ENCODE data around the gene MAP2K6. TPM values are rescaled to one million over a fixed set of nuclear protein-coding genes. Genes with fewer than 3 reads are reported as not detected.
A peak's percentile ranks its signal among the peaks of the same experiment; 100 is the strongest.

MAP2K6 gene
- 10.3 TPM for total RNA-seq

DNA sequence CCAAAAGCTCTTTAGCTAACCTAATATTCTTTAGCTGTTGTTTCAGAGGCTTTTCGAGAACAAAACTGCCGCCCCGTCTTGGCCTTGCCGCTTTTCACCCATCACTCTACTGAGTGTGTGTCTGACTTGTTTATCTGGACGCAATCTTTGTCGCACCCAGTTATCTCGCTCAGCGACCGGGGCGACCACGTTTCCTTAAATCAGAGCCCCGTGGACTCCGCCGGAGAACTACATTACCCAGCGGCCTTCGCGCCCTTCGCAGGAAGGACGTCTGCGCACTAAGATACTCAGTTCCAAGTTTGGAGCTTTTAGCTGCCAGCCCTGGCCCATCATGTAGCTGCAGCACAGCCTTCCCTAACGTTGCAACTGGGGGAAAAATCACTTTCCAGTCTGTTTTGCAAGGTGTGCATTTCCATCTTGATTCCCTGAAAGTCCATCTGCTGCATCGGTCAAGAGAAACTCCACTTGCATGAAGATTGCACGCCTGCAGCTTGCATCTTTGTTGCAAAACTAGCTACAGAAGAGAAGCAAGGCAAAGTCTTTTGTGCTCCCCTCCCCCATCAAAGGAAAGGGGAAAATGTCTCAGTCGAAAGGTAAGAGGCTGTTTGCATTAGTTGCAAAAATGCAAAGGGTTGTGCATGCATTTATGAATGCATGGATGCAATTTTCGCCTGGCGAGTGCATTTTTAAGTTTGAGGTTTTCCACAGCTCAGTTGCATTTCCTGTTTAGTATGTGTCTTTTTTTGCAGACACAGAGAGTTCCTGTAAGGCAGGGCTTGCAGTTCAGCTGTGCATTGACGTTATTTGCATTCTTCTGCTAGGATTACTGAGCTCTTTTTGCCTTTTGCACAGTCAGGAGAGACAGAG is at the start of gene MAP2K6:
TSS of gene MAP2K6 (plus strand) at position 290 of the 867 bp plus-strand sequence. CDS start at position 578, 288 bp downstream.
- no peaks in the 10 kb centered on the region for H3K9me3 ChIP-seq
- peak within 1 kb of the TSS; percentile 54 for H3K27ac ChIP-seq
- H3K36me3 ChIP-seq = no peaks in the 10 kb centered on the region
- peak within 1 kb of the TSS; percentile 48 to 53 for H3K4me3 ChIP-seq
- intact Hi-C loops (cut with DNase I) = no loop called here
- H3K4me1 ChIP-seq = peaks cover 30% of the 10 kb centered on the region
- DNase-seq (ENCODE audit: extremely low spot score in 2 of 2) = no peak
- no peaks in the 10 kb centered on the region for H3K27me3 ChIP-seq
- TF ChIP-seq, protein P1, sequence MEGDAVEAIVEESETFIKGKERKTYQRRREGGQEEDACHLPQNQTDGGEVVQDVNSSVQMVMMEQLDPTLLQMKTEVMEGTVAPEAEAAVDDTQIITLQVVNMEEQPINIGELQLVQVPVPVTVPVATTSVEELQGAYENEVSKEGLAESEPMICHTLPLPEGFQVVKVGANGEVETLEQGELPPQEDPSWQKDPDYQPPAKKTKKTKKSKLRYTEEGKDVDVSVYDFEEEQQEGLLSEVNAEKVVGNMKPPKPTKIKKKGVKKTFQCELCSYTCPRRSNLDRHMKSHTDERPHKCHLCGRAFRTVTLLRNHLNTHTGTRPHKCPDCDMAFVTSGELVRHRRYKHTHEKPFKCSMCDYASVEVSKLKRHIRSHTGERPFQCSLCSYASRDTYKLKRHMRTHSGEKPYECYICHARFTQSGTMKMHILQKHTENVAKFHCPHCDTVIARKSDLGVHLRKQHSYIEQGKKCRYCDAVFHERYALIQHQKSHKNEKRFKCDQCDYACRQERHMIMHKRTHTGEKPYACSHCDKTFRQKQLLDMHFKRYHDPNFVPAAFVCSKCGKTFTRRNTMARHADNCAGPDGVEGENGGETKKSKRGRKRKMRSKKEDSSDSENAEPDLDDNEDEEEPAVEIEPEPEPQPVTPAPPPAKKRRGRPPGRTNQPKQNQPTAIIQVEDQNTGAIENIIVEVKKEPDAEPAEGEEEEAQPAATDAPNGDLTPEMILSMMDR (IDR thresholded peaks at IDR 0.05) = no peak
- TF ChIP-seq POLR2AphosphoS5 (IDR thresholded peaks at IDR 0.05; ENCODE audit: insufficient read depth in 1 of 2, low read depth in 1 of 2) (peak in 1 of 2 donors; percentile 70), POLR2A (IDR thresholded peaks at IDR 0.05) (no peak)

DNA sequence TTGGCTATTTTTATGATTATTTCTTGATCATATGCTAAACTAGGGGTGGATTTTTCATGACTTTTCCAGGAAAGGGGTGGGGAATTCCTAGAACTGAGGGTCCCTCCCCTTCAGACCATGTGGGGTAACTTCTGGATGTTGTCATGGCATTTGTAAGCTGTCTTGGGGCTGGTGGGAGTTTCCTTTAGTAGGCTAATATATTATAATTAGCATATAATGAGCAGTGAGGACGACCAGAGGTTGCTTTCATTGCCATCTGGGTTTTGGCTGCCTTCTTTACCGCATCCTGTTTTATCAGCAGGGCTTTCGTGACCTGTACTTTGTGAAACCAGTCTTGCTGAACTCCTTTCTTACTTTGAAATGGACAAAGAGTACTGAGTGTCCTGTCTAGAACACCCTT is 47.2 kb upstream of the MAP2K6 start:
- DNase-seq (ENCODE audit: extremely low spot score in 2 of 2) = no peak
- intact Hi-C loops (cut with DNase I) = no loop called here

DNA sequence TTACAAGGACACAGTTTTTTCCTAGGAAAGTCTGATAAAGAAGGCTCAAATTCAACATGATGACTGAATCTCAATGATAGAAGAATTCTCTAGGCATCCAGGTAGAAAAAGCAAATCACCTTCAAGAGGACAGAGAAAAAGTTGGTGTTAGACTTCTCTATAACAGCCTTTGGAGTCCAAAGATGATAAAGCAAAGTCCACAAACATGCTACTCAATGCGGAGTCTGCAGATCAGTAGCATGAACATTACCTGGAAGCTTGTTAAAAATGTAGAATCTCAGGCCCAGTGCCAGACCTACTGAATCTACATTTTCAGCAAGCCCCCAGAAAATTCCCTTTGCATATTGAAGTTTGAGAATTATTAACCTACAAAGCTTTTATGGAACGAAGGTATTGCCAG is 41.4 kb upstream of the MAP2K6 start:
- no peak for DNase-seq (ENCODE audit: extremely low spot score in 2 of 2)
- H3K9me3 ChIP-seq = no peaks in the 10 kb centered on the region
- intact Hi-C loops (cut with DNase I) = no loop called here

More for the DNA sequence above, 47.2 kb upstream of the MAP2K6 start:
- no peaks in the 10 kb centered on the region for H3K9me3 ChIP-seq
- no peaks in the 10 kb centered on the region for H3K36me3 ChIP-seq
- no peaks in the 10 kb centered on the region for H3K4me1 ChIP-seq
- no peak overlapping the region for H3K27ac ChIP-seq
- no peaks in the 10 kb centered on the region for H3K27me3 ChIP-seq
- TF ChIP-seq POLR2A (IDR thresholded peaks at IDR 0.05) = no peak
- no peak for TF ChIP-seq POLR2AphosphoS5 (IDR thresholded peaks at IDR 0.05; ENCODE audit: insufficient read depth in 1 of 2, low read depth in 1 of 2)
- TF ChIP-seq, protein P1 (IDR thresholded peaks at IDR 0.05) = no peak
- no peak overlapping the region for H3K4me3 ChIP-seq

DNA sequence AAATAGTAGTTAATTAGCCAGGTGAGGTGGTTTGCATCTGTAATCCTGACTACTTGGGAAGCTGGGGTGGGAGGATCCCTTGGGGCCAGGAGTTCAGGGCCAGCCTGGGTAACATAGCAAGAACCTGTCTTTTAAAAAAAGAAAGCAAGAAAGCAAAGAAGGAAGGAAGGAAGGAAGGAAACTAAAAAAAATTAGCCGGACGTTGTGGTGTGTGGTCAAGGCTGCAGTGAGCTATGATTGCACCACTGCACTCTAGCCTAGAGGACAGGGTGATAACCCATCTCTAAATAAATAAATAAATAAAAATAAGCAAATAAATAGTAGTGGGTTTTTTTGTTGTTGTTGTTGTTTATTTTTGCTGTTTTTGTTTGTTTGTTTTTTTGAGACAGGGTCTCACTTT is 39.3 kb upstream of the MAP2K6 start:
- Histone ChIP-seq H3K27me3 (no peaks in the 10 kb centered on the region), H3K27ac (no peak overlapping the region), H3K9me3 (no peaks in the 10 kb centered on the region), H3K36me3 (no peaks in the 10 kb centered on the region), H3K4me1 (no peaks in the 10 kb centered on the region), H3K4me3 (no peak overlapping the region)
- TF ChIP-seq POLR2A (IDR thresholded peaks at IDR 0.05) (no peak), POLR2AphosphoS5 (IDR thresholded peaks at IDR 0.05; ENCODE audit: insufficient read depth in 1 of 2, low read depth in 1 of 2) (no peak)
- TF ChIP-seq, protein P1 (IDR thresholded peaks at IDR 0.05) = no peak
- intact Hi-C loops (cut with DNase I) = no loop called here
- no peak for DNase-seq (ENCODE audit: extremely low spot score in 2 of 2)

More for the DNA sequence above, 41.4 kb upstream of the MAP2K6 start:
- TF ChIP-seq POLR2A (IDR thresholded peaks at IDR 0.05) (no peak), POLR2AphosphoS5 (IDR thresholded peaks at IDR 0.05; ENCODE audit: insufficient read depth in 1 of 2, low read depth in 1 of 2) (no peak)
- TF ChIP-seq, protein P1 (IDR thresholded peaks at IDR 0.05) = no peak
- no peaks in the 10 kb centered on the region for H3K27me3 ChIP-seq
- H3K4me1 ChIP-seq = no peaks in the 10 kb centered on the region
- no peak overlapping the region for H3K27ac ChIP-seq
- H3K4me3 ChIP-seq = no peak overlapping the region
- H3K36me3 ChIP-seq = no peaks in the 10 kb centered on the region
